WTC11 (cell line): Measurements from ENCODE around the gene COG8. TPM values are rescaled to one million over a fixed set of nuclear protein-coding genes. Genes with fewer than 3 reads are reported as not detected.

ENCODE experiments used
- ATF2 ChIP-seq: sonication (generic); formaldehyde crosslinking; IDR thresholded peaks from 2 replicates; pipeline ENCODE4 v1.8.1; 2022; ENCODE audit warnings: low read depth, missing genetic modification reagents, borderline replicate concordance
- CBFB ChIP-seq: sonication (generic); formaldehyde crosslinking; IDR thresholded peaks from 2 replicates; pipeline ENCODE4 v1.8.1; 2022; ENCODE audit warnings: mild to moderate bottlenecking, low read depth, missing genetic modification reagents
- EMX1 ChIP-seq: fragments of 250-450 bp; sonication (Bioruptor Pico); IDR thresholded peaks from 2 replicates; pipeline ENCODE4 v1.8.0; 2021; ENCODE audit warnings: mild to moderate bottlenecking
- ESRRA ChIP-seq: sonication (generic); formaldehyde crosslinking; IDR thresholded peaks from 2 replicates; pipeline ENCODE4 v1.8.1; 2022; ENCODE audit warnings: mild to moderate bottlenecking, missing genetic modification reagents, borderline replicate concordance
- FOXK1 ChIP-seq: sonication (generic); formaldehyde crosslinking; IDR thresholded peaks from 2 replicates; pipeline ENCODE4 v1.8.0; 2022; ENCODE audit warnings: mild to moderate bottlenecking, moderate library complexity, missing genetic modification reagents
- GABPB1 ChIP-seq: sonication (generic); formaldehyde crosslinking; IDR thresholded peaks from 2 replicates; pipeline ENCODE4 v1.8.1; 2023; ENCODE audit warnings: mild to moderate bottlenecking, missing genetic modification reagents
- GRHL2 ChIP-seq: fragments of 250-450 bp; sonication (Bioruptor Pico); IDR thresholded peaks from 2 replicates; pipeline ENCODE4 v1.8.0; 2022; ENCODE audit warnings: mild to moderate bottlenecking, moderate library complexity; ENCODE audit not compliant: insufficient replicate concordance, severe bottlenecking
- IRF2 ChIP-seq: sonication (generic); formaldehyde crosslinking; IDR thresholded peaks from 2 replicates; pipeline ENCODE4 v1.8.0; 2022; ENCODE audit warnings: low read depth, missing genetic modification reagents, borderline replicate concordance
- JUN ChIP-seq: sonication (generic); formaldehyde crosslinking; IDR thresholded peaks from 2 replicates; pipeline ENCODE4 v1.8.0; 2023; ENCODE audit warnings: mild to moderate bottlenecking, missing genetic modification reagents
- NFATC4 ChIP-seq: fragments of 250-450 bp; sonication (Bioruptor Pico); IDR thresholded peaks from 2 replicates; pipeline ENCODE4 v1.9.0; 2021; ENCODE audit warnings: mild to moderate bottlenecking
- NFE2L1 ChIP-seq: sonication (generic); formaldehyde crosslinking; IDR thresholded peaks from 2 replicates; pipeline ENCODE4 v1.8.1; 2023; ENCODE audit warnings: missing genetic modification reagents
- NFYB ChIP-seq: sonication (generic); formaldehyde crosslinking; conservative IDR thresholded peaks from 2 replicates; pipeline ENCODE4 v1.8.0; 2022; ENCODE audit warnings: low read depth, missing genetic modification reagents
- RELA ChIP-seq: sonication (generic); formaldehyde crosslinking; IDR thresholded peaks from 2 replicates; pipeline ENCODE4 v1.8.1; 2022; ENCODE audit warnings: missing genetic modification reagents, mild to moderate bottlenecking, borderline replicate concordance
- SMAD4 ChIP-seq: sonication (generic); formaldehyde crosslinking; IDR thresholded peaks from 2 replicates; pipeline ENCODE4 v1.8.0; 2022; ENCODE audit warnings: mild to moderate bottlenecking, missing genetic modification reagents
- TCF7 ChIP-seq: sonication (generic); formaldehyde crosslinking; IDR thresholded peaks from 2 replicates; pipeline ENCODE4 v1.8.0; 2022; ENCODE audit warnings: mild to moderate bottlenecking, low read depth, missing genetic modification reagents, moderate library complexity
- TEAD4 ChIP-seq: sonication (generic); formaldehyde crosslinking; IDR thresholded peaks from 2 replicates; pipeline ENCODE4 v1.8.0; 2022; ENCODE audit warnings: mild to moderate bottlenecking, missing genetic modification reagents
- USF2 ChIP-seq: sonication (generic); formaldehyde crosslinking; IDR thresholded peaks from 2 replicates; pipeline ENCODE4 v1.8.1; 2023; ENCODE audit warnings: mild to moderate bottlenecking, missing genetic modification reagents, moderate library complexity
- ZBTB21 ChIP-seq: sonication (generic); formaldehyde crosslinking; IDR thresholded peaks from 2 replicates; pipeline ENCODE4 v1.8.1; 2023; ENCODE audit warnings: mild to moderate bottlenecking, missing genetic modification reagents, borderline replicate concordance
- ZNF138 ChIP-seq: sonication (generic); formaldehyde crosslinking; conservative IDR thresholded peaks from 2 replicates; pipeline ENCODE4 v1.8.1; 2022; ENCODE audit warnings: mild to moderate bottlenecking, moderate library complexity, missing genetic modification reagents
- ZNF317 ChIP-seq: sonication (generic); formaldehyde crosslinking; IDR thresholded peaks from 2 replicates; pipeline ENCODE4 v1.8.1; 2023; ENCODE audit warnings: low read depth, mild to moderate bottlenecking, moderate library complexity, missing genetic modification reagents, borderline replicate concordance
- ZNF396 ChIP-seq: fragments of 250-450 bp; sonication (Bioruptor Pico); IDR thresholded peaks from 2 replicates; pipeline ENCODE4 v1.8.0; 2021; ENCODE audit warnings: mild to moderate bottlenecking, moderate library complexity, borderline replicate concordance
- ZNF416 ChIP-seq: fragments of 250-450 bp; sonication (Bioruptor Pico); IDR thresholded peaks from 2 replicates; pipeline ENCODE4 v1.9.0; 2021; ENCODE audit warnings: mild to moderate bottlenecking, inconsistent platforms
- ZNF532 ChIP-seq: fragments of 250-450 bp; sonication (Bioruptor Pico); IDR thresholded peaks from 2 replicates; pipeline ENCODE4 v1.9.0; 2021; ENCODE audit warnings: mild to moderate bottlenecking, borderline replicate concordance
- total RNA-seq: library from RNA; stranded (reverse); gene quantifications from 3 replicates; pipeline ENCODE4 v1.2.3, GENCODE V29; 2021
- TF ChIP-seq, protein P1 (sequence below): fragments of 200-600 bp; IDR thresholded peaks from 2 replicates; pipeline ENCODE4 v1.8.0; 2022; ENCODE audit warnings: antibody characterized with exemption
- TF ChIP-seq, protein P2 (sequence below): sonication (generic); formaldehyde crosslinking; IDR thresholded peaks from 2 replicates; pipeline ENCODE4 v1.8.0; 2022; ENCODE audit warnings: missing genetic modification reagents

COG8 gene
- total RNA-seq, 1 experiment from 2014 or later, result 56.5 TPM

- TF ChIP-seq ZNF532 (peak; percentile 31; the same call in 1 of the 2 replicates), GRHL2 (CRISPR knock-in tag) (no peak), NFYB (no peak; the same call in 1 of the 2 replicates), NFATC4 (CRISPR knock-in tag) (peak; percentile 93), NFE2L1 (peak; percentile 30; the same call in 1 of the 2 replicates), TEAD4 (CRISPR knock-in tag) (no peak), TCF7 (no peak; the same call in 1 of the 2 replicates), FOXK1 (peak; percentile 56), USF2 (peak; percentile 31; the same call in 1 of the 2 replicates), EMX1 (CRISPR knock-in tag) (peak; percentile 59; the same call in 1 of the 2 replicates), ZNF138 (CRISPR knock-in tag) (no peak; the same call in 1 of the 2 replicates), IRF2 (CRISPR knock-in tag) (no peak), JUN (CRISPR knock-in tag) (no peak), RELA (peak; percentile 50), ESRRA (CRISPR knock-in tag) (peak; percentile 70; the same call in 1 of the 2 replicates), ATF2 (CRISPR knock-in tag) (no peak), ZNF416 (CRISPR knock-in tag) (peak; percentile 90), ZBTB21 (0 out of 2 replicates have a peak, but pooled peaks have one; percentile 57), CBFB (no peak), GABPB1 (CRISPR knock-in tag) (peak; percentile 74), SMAD4 (CRISPR knock-in tag) (no peak), ZNF396 (CRISPR knock-in tag) (no peak), ZNF317 (CRISPR knock-in tag) (no peak; the same call in 1 of the 2 replicates)
- TF ChIP-seq, protein P1, sequence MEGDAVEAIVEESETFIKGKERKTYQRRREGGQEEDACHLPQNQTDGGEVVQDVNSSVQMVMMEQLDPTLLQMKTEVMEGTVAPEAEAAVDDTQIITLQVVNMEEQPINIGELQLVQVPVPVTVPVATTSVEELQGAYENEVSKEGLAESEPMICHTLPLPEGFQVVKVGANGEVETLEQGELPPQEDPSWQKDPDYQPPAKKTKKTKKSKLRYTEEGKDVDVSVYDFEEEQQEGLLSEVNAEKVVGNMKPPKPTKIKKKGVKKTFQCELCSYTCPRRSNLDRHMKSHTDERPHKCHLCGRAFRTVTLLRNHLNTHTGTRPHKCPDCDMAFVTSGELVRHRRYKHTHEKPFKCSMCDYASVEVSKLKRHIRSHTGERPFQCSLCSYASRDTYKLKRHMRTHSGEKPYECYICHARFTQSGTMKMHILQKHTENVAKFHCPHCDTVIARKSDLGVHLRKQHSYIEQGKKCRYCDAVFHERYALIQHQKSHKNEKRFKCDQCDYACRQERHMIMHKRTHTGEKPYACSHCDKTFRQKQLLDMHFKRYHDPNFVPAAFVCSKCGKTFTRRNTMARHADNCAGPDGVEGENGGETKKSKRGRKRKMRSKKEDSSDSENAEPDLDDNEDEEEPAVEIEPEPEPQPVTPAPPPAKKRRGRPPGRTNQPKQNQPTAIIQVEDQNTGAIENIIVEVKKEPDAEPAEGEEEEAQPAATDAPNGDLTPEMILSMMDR, result no peak
- TF ChIP-seq, protein P2, sequence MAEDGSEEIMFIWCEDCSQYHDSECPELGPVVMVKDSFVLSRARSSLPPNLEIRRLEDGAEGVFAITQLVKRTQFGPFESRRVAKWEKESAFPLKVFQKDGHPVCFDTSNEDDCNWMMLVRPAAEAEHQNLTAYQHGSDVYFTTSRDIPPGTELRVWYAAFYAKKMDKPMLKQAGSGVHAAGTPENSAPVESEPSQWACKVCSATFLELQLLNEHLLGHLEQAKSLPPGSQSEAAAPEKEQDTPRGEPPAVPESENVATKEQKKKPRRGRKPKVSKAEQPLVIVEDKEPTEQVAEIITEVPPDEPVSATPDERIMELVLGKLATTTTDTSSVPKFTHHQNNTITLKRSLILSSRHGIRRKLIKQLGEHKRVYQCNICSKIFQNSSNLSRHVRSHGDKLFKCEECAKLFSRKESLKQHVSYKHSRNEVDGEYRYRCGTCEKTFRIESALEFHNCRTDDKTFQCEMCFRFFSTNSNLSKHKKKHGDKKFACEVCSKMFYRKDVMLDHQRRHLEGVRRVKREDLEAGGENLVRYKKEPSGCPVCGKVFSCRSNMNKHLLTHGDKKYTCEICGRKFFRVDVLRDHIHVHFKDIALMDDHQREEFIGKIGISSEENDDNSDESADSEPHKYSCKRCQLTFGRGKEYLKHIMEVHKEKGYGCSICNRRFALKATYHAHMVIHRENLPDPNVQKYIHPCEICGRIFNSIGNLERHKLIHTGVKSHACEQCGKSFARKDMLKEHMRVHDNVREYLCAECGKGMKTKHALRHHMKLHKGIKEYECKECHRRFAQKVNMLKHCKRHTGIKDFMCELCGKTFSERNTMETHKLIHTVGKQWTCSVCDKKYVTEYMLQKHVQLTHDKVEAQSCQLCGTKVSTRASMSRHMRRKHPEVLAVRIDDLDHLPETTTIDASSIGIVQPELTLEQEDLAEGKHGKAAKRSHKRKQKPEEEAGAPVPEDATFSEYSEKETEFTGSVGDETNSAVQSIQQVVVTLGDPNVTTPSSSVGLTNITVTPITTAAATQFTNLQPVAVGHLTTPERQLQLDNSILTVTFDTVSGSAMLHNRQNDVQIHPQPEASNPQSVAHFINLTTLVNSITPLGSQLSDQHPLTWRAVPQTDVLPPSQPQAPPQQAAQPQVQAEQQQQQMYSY (CRISPR knock-in tag), result no peak; the same call in 1 of the 2 replicates
Measured at GRCh38 chr16:69330286-69331109, 8.9 kb downstream of the COG8 start, which contains the start of gene PDF (continued).
